AG09309 (cell line): Measurements from ENCODE around the gene SASH1.
A peak's percentile ranks its signal among the peaks of the same experiment; 100 is the strongest.

Experiments
- DNase-seq: peaks from one replicate; pipeline ENCODE4 v3.0.0-alpha.2; 2010; ENCODE audit warnings: low read depth
- H3K4me3 ChIP-seq: 2 replicates; pipeline ENCODE4 v1.5.1; 2011; ENCODE audit warnings: mild to moderate bottlenecking, low read depth, low read length, moderate library complexity; ENCODE audit not compliant: control insufficient read depth
- CTCF ChIP-seq: IDR thresholded peaks from 2 replicates; pipeline ENCODE4 v1.5.1; 2011; ENCODE audit warnings: mild to moderate bottlenecking, low read depth, low read length, inconsistent platforms; ENCODE audit not compliant: insufficient read depth, control insufficient read depth; ENCODE audit errors: missing control alignments

The SASH1 gene

GRCh38 chr6:148455674-148456558 is 113.3 kb downstream of the SASH1 start:
- no peak for DNase-seq
- H3K4me3 ChIP-seq = no peak overlapping the region
- no peak for TF ChIP-seq CTCF

- TF ChIP-seq CTCF = no peak
- H3K4me3 ChIP-seq = no peak overlapping the region
- DNase-seq = peak; percentile 48
Measured at GRCh38 chr6:148457137-148457842, 114.7 kb downstream of the SASH1 start.

DNA sequence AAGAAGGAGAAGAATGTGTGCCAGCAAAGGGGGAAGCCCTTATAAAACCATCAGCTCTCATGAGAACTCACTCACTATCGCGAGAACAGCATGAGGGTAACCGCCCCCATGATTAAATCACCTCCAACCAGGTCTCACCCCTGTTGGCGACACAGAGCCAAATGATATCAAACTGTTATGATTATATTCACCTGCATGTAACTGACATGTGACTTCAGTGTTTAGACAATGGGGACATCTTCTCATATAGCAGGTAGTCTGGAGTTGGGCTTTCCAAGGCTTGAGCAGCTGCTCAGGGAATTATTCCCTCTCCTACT is 115.2 kb downstream of the SASH1 start:
- no peak for TF ChIP-seq CTCF
- no peak for DNase-seq
- H3K4me3 ChIP-seq = no peak overlapping the region

DNA sequence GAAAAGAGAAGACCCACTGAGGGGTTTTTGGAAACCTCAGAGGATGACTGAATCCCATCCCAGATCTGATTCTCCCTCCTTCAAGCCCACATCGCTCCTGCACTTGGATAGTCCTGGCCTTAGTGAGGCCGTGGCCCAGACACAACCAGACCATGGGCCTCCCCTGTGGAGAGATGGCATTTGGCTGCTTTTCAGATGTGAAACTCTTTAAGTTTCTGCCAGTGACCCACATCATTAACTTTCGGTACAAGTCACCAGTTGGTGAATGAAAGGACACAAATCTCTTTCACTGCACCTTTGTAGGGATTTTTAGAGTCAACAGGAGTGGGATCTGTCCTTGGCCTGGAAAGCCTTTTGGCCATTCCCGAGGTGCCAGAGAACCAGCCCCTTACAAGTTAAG is 116.6 kb downstream of the SASH1 start:
- TF ChIP-seq CTCF = no peak
- H3K4me3 ChIP-seq = no peak overlapping the region
- no peak for DNase-seq

DNA sequence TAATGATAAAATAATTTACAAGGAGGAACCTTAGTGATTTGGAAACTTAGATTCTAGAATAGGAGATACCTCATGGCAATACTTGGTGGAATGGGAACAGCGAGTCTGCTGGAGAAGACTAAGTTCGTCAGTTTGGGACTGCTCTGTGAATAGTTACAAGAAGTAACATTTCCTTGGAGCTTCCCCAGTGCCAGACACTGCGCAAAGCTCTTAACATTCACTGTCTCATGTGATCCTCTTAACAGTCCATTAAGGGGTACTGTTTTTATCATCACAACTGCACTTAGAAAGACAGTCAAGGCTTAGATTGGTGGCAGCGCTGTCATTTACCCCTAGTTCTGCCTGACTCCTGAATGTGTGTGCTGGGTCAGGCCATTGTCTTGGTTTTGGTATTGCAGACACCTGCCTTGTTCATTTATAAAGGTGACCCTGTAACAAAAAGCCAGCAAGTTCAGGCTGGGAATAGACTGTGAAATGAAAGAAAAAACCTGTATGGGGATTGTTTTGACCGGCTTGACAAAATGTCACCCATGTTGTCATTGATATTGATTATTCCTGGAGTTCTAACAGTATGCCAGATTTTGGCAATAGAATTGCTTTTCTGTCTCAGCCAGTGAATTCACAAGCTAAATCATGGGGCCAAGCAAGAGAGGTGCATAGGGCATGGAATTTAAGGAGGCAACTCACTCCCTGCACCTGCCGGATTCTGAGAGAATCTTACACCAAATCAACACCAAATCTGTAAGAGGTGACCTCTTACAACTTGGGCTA is 118.4 kb downstream of the SASH1 start:
- no peak for TF ChIP-seq CTCF
- DNase-seq = no peak
- H3K4me3 ChIP-seq = no peak overlapping the region

GRCh38 chr6:148461986-148462577 is 119.4 kb downstream of the SASH1 start:
- TF ChIP-seq CTCF = no peak
- no peak overlapping the region for H3K4me3 ChIP-seq
- no peak for DNase-seq
